T follicular helper cell (primary cell): ENCODE data around the gene CDC42SE2.
"Not testable (repeated sequence)": the region's sequence is repeated elsewhere in the genome, so short reads cannot be mapped to it uniquely, and the experiment has no call there.

Source experiments
- DNase-seq: peaks from one replicate; pipeline ENCODE4 v3.0.0-alpha.2; 2020; ENCODE audit warnings: low read depth

Gene CDC42SE2

GRCh38 chr5:131250751-131251475 is 12.9 kb upstream of the CDC42SE2 start:
- DNase-seq, result no peak

GRCh38 chr5:131252824-131253171 is 11.1 kb upstream of the CDC42SE2 start:
- peak; percentile 79 for DNase-seq

GRCh38 chr5:131254025-131254424 is 9.8 kb upstream of the CDC42SE2 start:
- not testable (repeated sequence) for DNase-seq

- DNase-seq, result no peak
Measured at GRCh38 chr5:131254741-131255140, 9.1 kb upstream of the CDC42SE2 start.

GRCh38 chr5:131256507-131256823 is 7.4 kb upstream of the CDC42SE2 start:
- no peak for DNase-seq

GRCh38 chr5:131258733-131259132 is 5.1 kb upstream of the CDC42SE2 start:
- no peak for DNase-seq

- no peak for DNase-seq
Measured at GRCh38 chr5:131259326-131259725, 4.5 kb upstream of the CDC42SE2 start.

- no peak for DNase-seq
Measured at GRCh38 chr5:131260895-131261294, 3.0 kb upstream of the CDC42SE2 start.

GRCh38 chr5:131261483-131261882 is 2.4 kb upstream of the CDC42SE2 start:
- no peak for DNase-seq

GRCh38 chr5:131262953-131263541 is 806 bp upstream of the CDC42SE2 start:
- DNase-seq, result no peak

GRCh38 chr5:131264451-131265099 is 722 bp downstream of the CDC42SE2 start:
- no peak for DNase-seq

- DNase-seq, result no peak
Measured at GRCh38 chr5:131265311-131265803, 1.5 kb downstream of the CDC42SE2 start.

- DNase-seq, result no peak
Measured at GRCh38 chr5:131266370-131267060, 2.7 kb downstream of the CDC42SE2 start.

GRCh38 chr5:131268758-131269370 is 5.0 kb downstream of the CDC42SE2 start:
- no peak for DNase-seq

- no peak for DNase-seq
Measured at GRCh38 chr5:131270809-131271208, 7.0 kb downstream of the CDC42SE2 start.

- DNase-seq, result not testable (repeated sequence)
Measured at GRCh38 chr5:131271888-131272287, 8.0 kb downstream of the CDC42SE2 start.

- DNase-seq, result no peak
Measured at GRCh38 chr5:131272307-131272706, 8.5 kb downstream of the CDC42SE2 start.

GRCh38 chr5:131272724-131273123 is 8.9 kb downstream of the CDC42SE2 start:
- DNase-seq, result no peak

- no peak for DNase-seq
Measured at GRCh38 chr5:131274326-131275063, 10.6 kb downstream of the CDC42SE2 start.

- DNase-seq, result no peak
Measured at GRCh38 chr5:131276072-131276471, 12.2 kb downstream of the CDC42SE2 start.

- no peak for DNase-seq
Measured at GRCh38 chr5:131277447-131277846, 13.6 kb downstream of the CDC42SE2 start.
